Spleen (tissue), 11 donors: ENCODE data around the gene A2ML1. TPM values are rescaled to one million over a fixed set of nuclear protein-coding genes. Genes with fewer than 3 reads are reported as not detected.
"Not testable (repeated sequence)": the region's sequence is repeated elsewhere in the genome, so short reads cannot be mapped to it uniquely, and the experiment has no call there.

Experiments used
- DNase-seq: peaks from one replicate; pipeline ENCODE4 v3.0.0-alpha.2; 2020
- H3K27ac ChIP-seq, 8 donors: fragments of 200-600 bp; sonication (generic) in 7 of 8; 1 replicate in 4 of 8; 2 replicates in 4 of 8; pipeline versions ENCODE4 v1.5.0 to v1.8.0; 2016 to 2021; ENCODE audit warnings: inconsistent platforms in 4 of 8, mild to moderate bottlenecking in 4 of 8, moderate library complexity in 1 of 8
- H3K27me3 ChIP-seq, 7 donors: fragments of 200-600 bp; sonication (generic) in 6 of 7; replicated peaks in 1 of 7; 1 replicate in 4 of 7; 2 replicates in 3 of 7; pipeline versions ENCODE4 v1.5.0 to v1.8.0; 2016 to 2021; ENCODE audit warnings: inconsistent platforms in 3 of 7, mild to moderate bottlenecking in 1 of 7
- H3K36me3 ChIP-seq, 6 donors: fragments of 200-600 bp; sonication (generic) in 5 of 6; 1 replicate in 4 of 6; 2 replicates in 2 of 6; pipeline versions ENCODE4 v1.5.0 to v1.8.0; 2016 to 2021; ENCODE audit warnings: inconsistent platforms in 2 of 6
- H3K4me1 ChIP-seq, 6 donors: fragments of 200-600 bp; sonication (generic) in 5 of 6; 1 replicate in 3 of 6; 2 replicates in 3 of 6; pipeline versions ENCODE4 v1.5.0 to v1.8.0; 2016 to 2021; ENCODE audit warnings: inconsistent platforms in 3 of 6
- H3K4me3 ChIP-seq, 8 donors: fragments of 200-600 bp; sonication (generic) in 7 of 8; 1 replicate in 4 of 8; 2 replicates in 4 of 8; pipeline versions ENCODE4 v1.5.0 to v1.8.0; 2016 to 2021; ENCODE audit warnings: inconsistent platforms in 4 of 8, mild to moderate bottlenecking in 4 of 8, moderate library complexity in 2 of 8
- H3K9me3 ChIP-seq, 8 donors: fragments of 200-600 bp; sonication (generic) in 7 of 8; 1 replicate in 4 of 8; 2 replicates in 4 of 8; pipeline versions ENCODE4 v1.5.0 to v1.8.0; 2016 to 2021; ENCODE audit warnings: inconsistent platforms in 4 of 8
- CTCF ChIP-seq, 11 experiments: fragments of 200-600 bp in 7 of 11; fragments of 450-650 bp in 4 of 11; sonication (generic) in 4 of 11; IDR thresholded peaks in 8 of 11; conservative IDR thresholded peaks in 3 of 11; 1 replicate in 7 of 11; 2 replicates in 4 of 11; pipeline versions ENCODE4 v1.4.0 to v1.8.0; 2016 to 2021; ENCODE audit warnings: antibody characterized with exemption in 11 of 11, inconsistent platforms in 4 of 11, mild to moderate bottlenecking in 1 of 11
- POLR2A ChIP-seq, 3 donors: fragments of 450-650 bp; IDR thresholded peaks; one replicate each; pipeline ENCODE4 v1.5.1; 2017; ENCODE audit warnings: antibody characterized with exemption in 3 of 3, mild to moderate bottlenecking in 1 of 3
- POLR2AphosphoS5 ChIP-seq, 3 donors: sonication (generic); formaldehyde crosslinking; IDR thresholded peaks; one replicate each; pipeline ENCODE4 v1.5.1; 2017; ENCODE audit warnings: antibody characterized with exemption in 3 of 3
- WGBS, 5 donors: extraction: QIAGEN DNeasy Blood & Tissue Kit in 3 of 5; methylation state at CpG; one replicate each; pipeline versions ENCODE4 v1.1.5 to v1.1.7; 2013 to 2018; 5-methylcytosine and 5-hydroxymethylcytosine counted together
- intact Hi-C: fragments of 100-400 bp; cut with DNase I; formaldehyde crosslinking; loops from one replicate; pipeline ENCODE4 v1.15.0; 2023; ENCODE audit warnings: low total_unique reads
- polyA plus RNA-seq, 3 donors: library from polyadenylated mRNA; stranded (reverse); fragments of 200-250 nt; gene quantifications; one replicate each; pipeline ENCODE4 v1.2.1, GENCODE V29; 2013
- total RNA-seq, 7 donors: library from RNA; depleted of rRNA in 3 of 7; stranded (reverse); fragments of >200 nt in 3 of 7; fragmentation: NEBNext Ultra II Directional in 4 of 7; extraction: Animal tissue kit (Norgen Biotek cat#: 25700) in 4 of 7; gene quantifications; one replicate each; pipeline versions ENCODE4 v1.1.0 to v1.2.1, GENCODE V29; 2016 to 2021
- donor health status: healthy with polysubstance abuse.
- donor health status: DM: no; HTN: no; CAD: no; lungs with moderate emphysema.
- donor health status: DM: no; HTN: no; CAD: no.
- donor health status: Bipolar disorder and iron deficiency.
- donor health status: healthy.
- donor health status: DM: no; HTN: no; CAD: no.
- donor health status: DM: yes; HTN: yes; CAD: no.

The A2ML1 gene
- total and polyA plus RNA-seq, 10 donors, result 0.02 to 0.22 (median 0.02) TPM; not detected in 7

- Histone ChIP-seq H3K4me3 (no peak overlapping the region), H3K27ac (no peak overlapping the region), H3K27me3 (no peaks in the 10 kb centered on the region), H3K9me3 (peaks cover 0 to 2% (median 0%) of the 10 kb centered on the region in 8 donors), H3K36me3 (no peaks in the 10 kb centered on the region), H3K4me1 (peaks cover 0 to 9% (median 4%) of the 10 kb centered on the region in 6 donors)
- DNase-seq, result no peak
- no peak for TF ChIP-seq POLR2A (IDR thresholded peaks at IDR 0.05)
- no peak for TF ChIP-seq POLR2AphosphoS5 (IDR thresholded peaks at IDR 0.05)
- no peak for TF ChIP-seq CTCF (IDR thresholded peaks at IDR 0.05 in 8 of 11, conservative IDR thresholded peaks at IDR 0.05 in 3 of 11)
- intact Hi-C loops, result no loop called here
- 65 to 86% (median 74%) methylated on average over 1 of the region's 1 CpG for WGBS, 5 donors
Measured at GRCh38 chr12:8894986-8895385, 72.6 kb downstream of the A2ML1 start.

GRCh38 chr12:8897081-8897480 is 74.7 kb downstream of the A2ML1 start:
- 81 to 88% (median 83%) methylated on average over 7 of the region's 7 CpGs for WGBS, 5 donors
- intact Hi-C loops, result no loop called here
- H3K36me3 ChIP-seq, result no peaks in the 10 kb centered on the region

GRCh38 chr12:8899830-8900229 is 77.4 kb downstream of the A2ML1 start:
- no peak for TF ChIP-seq POLR2A (IDR thresholded peaks at IDR 0.05)
- TF ChIP-seq POLR2AphosphoS5 (IDR thresholded peaks at IDR 0.05), result no peak
- no peak for TF ChIP-seq CTCF (IDR thresholded peaks at IDR 0.05 in 8 of 11, conservative IDR thresholded peaks at IDR 0.05 in 3 of 11)
- 57 to 70% (median 66%) methylated on average over 6 of the region's 6 CpGs for WGBS, 5 donors
- Histone ChIP-seq H3K36me3 (no peaks in the 10 kb centered on the region), H3K4me3 (no peak overlapping the region), H3K27ac (no peak overlapping the region), H3K9me3 (peaks cover 0 to 21% (median 9%) of the 10 kb centered on the region in 8 donors), H3K4me1 (peaks cover 0 to 24% (median 6%) of the 10 kb centered on the region in 6 donors), H3K27me3 (no peaks in the 10 kb centered on the region)
- intact Hi-C loops, result no loop called here
- DNase-seq, result no peak

More at GRCh38 chr12:8897081-8897480, 74.7 kb downstream of the A2ML1 start:
- no peaks in the 10 kb centered on the region for H3K27me3 ChIP-seq
- H3K4me1 ChIP-seq, result no peaks in the 10 kb centered on the region
- DNase-seq, result no peak
- peaks cover 0 to 21% (median 9%) of the 10 kb centered on the region in 8 donors for H3K9me3 ChIP-seq
- H3K27ac ChIP-seq, result no peak overlapping the region
- H3K4me3 ChIP-seq, result no peak overlapping the region
- TF ChIP-seq POLR2AphosphoS5 (IDR thresholded peaks at IDR 0.05) (no peak), POLR2A (IDR thresholded peaks at IDR 0.05) (no peak), CTCF (IDR thresholded peaks at IDR 0.05 in 8 of 11, conservative IDR thresholded peaks at IDR 0.05 in 3 of 11) (no peak)

- intact Hi-C loops, H3K36me3 ChIP-seq, H3K4me3 ChIP-seq, H3K27me3 ChIP-seq, DNase-seq: not testable (repeated sequence)
- Histone ChIP-seq H3K4me1 (peaks cover 0 to 29% (median 9%) of the 10 kb centered on the region in 6 donors), H3K9me3 (peaks cover 0 to 21% (median 9%) of the 10 kb centered on the region in 8 donors), H3K27ac (peak overlapping the region in 4 of 8 donors; percentile 1 to 48 (median 22))
- 20 to 36% (median 29%) methylated on average over 5 of the region's 5 CpGs for WGBS, 5 donors
Measured at GRCh38 chr12:8902703-8903102, 80.3 kb downstream of the A2ML1 start.

GRCh38 chr12:8903646-8904045 is 81.2 kb downstream of the A2ML1 start:
- no peak for DNase-seq
- H3K27ac ChIP-seq, result no peak overlapping the region
- peaks cover 0 to 21% (median 9%) of the 10 kb centered on the region in 8 donors for H3K9me3 ChIP-seq
- H3K36me3 ChIP-seq, result no peaks in the 10 kb centered on the region
- intact Hi-C loops, result no loop called here
- TF ChIP-seq POLR2AphosphoS5 (IDR thresholded peaks at IDR 0.05), result no peak
- no peak for TF ChIP-seq POLR2A (IDR thresholded peaks at IDR 0.05)
- TF ChIP-seq CTCF (IDR thresholded peaks at IDR 0.05 in 8 of 11, conservative IDR thresholded peaks at IDR 0.05 in 3 of 11), result no peak
- no peak overlapping the region for H3K4me3 ChIP-seq
- no peaks in the 10 kb centered on the region for H3K27me3 ChIP-seq
- 66 to 96% (median 74%) methylated on average over 3 of the region's 3 CpGs for WGBS, 5 donors
- peaks cover 0 to 29% (median 9%) of the 10 kb centered on the region in 6 donors for H3K4me1 ChIP-seq
